ENCODE results near the gene TNNI3.

DNA sequence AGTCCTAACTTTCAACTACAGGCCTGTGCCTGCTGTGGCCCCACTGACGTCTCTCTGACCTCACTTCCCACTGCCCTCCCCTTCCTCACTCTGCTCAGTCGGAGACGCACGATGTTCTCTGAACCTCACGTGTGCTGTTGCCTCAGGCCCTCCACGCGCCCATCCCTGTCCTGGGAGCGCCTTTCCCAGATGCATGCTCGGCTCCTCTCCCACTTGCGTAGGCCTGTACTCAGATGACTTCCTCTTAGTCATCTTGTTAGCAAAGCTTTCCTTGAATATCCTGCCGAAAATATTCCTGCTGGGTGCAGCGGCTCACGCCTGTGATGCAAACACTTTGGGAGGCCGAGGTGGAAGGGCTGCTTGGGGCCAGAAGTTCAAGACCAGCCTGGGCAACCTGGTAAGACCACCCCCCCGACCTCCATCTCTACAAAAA is 31.9 kb upstream of the TNNI3 start:
- TF ChIP-seq, protein P1, sequence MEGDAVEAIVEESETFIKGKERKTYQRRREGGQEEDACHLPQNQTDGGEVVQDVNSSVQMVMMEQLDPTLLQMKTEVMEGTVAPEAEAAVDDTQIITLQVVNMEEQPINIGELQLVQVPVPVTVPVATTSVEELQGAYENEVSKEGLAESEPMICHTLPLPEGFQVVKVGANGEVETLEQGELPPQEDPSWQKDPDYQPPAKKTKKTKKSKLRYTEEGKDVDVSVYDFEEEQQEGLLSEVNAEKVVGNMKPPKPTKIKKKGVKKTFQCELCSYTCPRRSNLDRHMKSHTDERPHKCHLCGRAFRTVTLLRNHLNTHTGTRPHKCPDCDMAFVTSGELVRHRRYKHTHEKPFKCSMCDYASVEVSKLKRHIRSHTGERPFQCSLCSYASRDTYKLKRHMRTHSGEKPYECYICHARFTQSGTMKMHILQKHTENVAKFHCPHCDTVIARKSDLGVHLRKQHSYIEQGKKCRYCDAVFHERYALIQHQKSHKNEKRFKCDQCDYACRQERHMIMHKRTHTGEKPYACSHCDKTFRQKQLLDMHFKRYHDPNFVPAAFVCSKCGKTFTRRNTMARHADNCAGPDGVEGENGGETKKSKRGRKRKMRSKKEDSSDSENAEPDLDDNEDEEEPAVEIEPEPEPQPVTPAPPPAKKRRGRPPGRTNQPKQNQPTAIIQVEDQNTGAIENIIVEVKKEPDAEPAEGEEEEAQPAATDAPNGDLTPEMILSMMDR (IDR thresholded peaks at IDR 0.05): no peak
- no peak for TF ChIP-seq POLR2A (IDR thresholded peaks at IDR 0.05)
